GM12878 (cell line): ENCODE results near the gene RAD23B. TPM values are rescaled to one million over a fixed set of nuclear protein-coding genes. Genes with fewer than 3 reads are reported as not detected.

Experiments
- ASH2L ChIP-seq: fragments of 300-600, 200-600 bp; sonication (generic); IDR thresholded peaks from 2 replicates; pipeline ENCODE4 v1.6.1; 2017; ENCODE audit warnings: low read depth, mild to moderate bottlenecking, borderline replicate concordance
- CHD4 ChIP-seq: fragments of 200-600 bp; sonication (generic); IDR thresholded peaks from 2 replicates; pipeline ENCODE4 v1.6.1; 2016; ENCODE audit warnings: mild to moderate bottlenecking
- ETV6 ChIP-seq, 2 experiments: fragments of 450-650 bp in 1 of 2; IDR thresholded peaks in 1 of 2; conservative IDR thresholded peaks in 1 of 2; 2 replicates each; pipeline ENCODE4 v1.6.1; 2014; ENCODE audit warnings: antibody characterized with exemption in 1 of 2, borderline replicate concordance in 1 of 2, low read depth in 1 of 2, mild to moderate bottlenecking in 1 of 2, moderate library complexity in 1 of 2
- NR2F1 ChIP-seq: fragments of 450-650 bp; conservative IDR thresholded peaks from 2 replicates; pipeline ENCODE4 v1.6.1; 2017; ENCODE audit warnings: mild to moderate bottlenecking
- POLR2AphosphoS2 ChIP-seq: IDR thresholded peaks from 2 replicates; pipeline ENCODE4 v1.6.1; 2011; ENCODE audit warnings: low read depth, mild to moderate bottlenecking, low read length, improper control_type of control experiment, moderate library complexity
- RCOR1 ChIP-seq: conservative IDR thresholded peaks from 2 replicates; pipeline ENCODE4 v1.6.1; 2012; ENCODE audit warnings: low read depth, low read length, improper control_type of control experiment
- SMC3 ChIP-seq: IDR thresholded peaks from 2 replicates; pipeline ENCODE4 v1.6.1; 2011; ENCODE audit warnings: low read length, improper control_type of control experiment, borderline replicate concordance
- SPI1 ChIP-seq: IDR thresholded peaks from 2 replicates; pipeline ENCODE4 v1.6.1; 2011; ENCODE audit warnings: low read depth, mild to moderate bottlenecking, low read length, moderate library complexity, borderline replicate concordance; ENCODE audit not compliant: insufficient read depth
- SREBF2 ChIP-seq: IDR thresholded peaks from 2 replicates; pipeline ENCODE4 v1.6.1; 2012; ENCODE audit warnings: mild to moderate bottlenecking, low read length
- TAF1 ChIP-seq: IDR thresholded peaks from 2 replicates; pipeline ENCODE4 v1.6.1; 2011; ENCODE audit warnings: mild to moderate bottlenecking, low read depth, low read length, borderline replicate concordance
- TCF12 ChIP-seq: IDR thresholded peaks from 2 replicates; pipeline ENCODE4 v1.6.1; 2011; ENCODE audit warnings: low read depth, mild to moderate bottlenecking, low read length
- YY1 ChIP-seq: IDR thresholded peaks from 2 replicates; pipeline ENCODE4 v1.6.1; 2011; ENCODE audit warnings: low read depth, mild to moderate bottlenecking, low read length
- polyA plus RNA-seq, 11 experiments: library from polyadenylated mRNA; depleted of rRNA in 4 of 11; unstranded in 6 of 11; stranded (reverse) in 5 of 11; fragments of >200 nt; fragmentation: Nextera tagmentation in 4 of 11; fragmentation: Illumina TruSeq in 1 of 11; extraction: Ambion mirVana in 4 of 11; extraction: Trizol in 1 of 11; gene quantifications; 1 replicate in 1 of 11; 2 replicates in 10 of 11; pipeline versions ENCODE4 v1.2.1 to v1.2.3, GENCODE V29; 2011 to 2016; ENCODE audit warnings: inconsistent platforms in 2 of 11, missing spikeins in 2 of 11, low read depth in 1 of 11
- total RNA-seq, 4 experiments: library from RNA; depleted of rRNA in 3 of 4; stranded (reverse); fragments of >200 nt in 3 of 4; fragmentation: Illumina TruSeq in 1 of 4; extraction: Trizol in 1 of 4; gene quantifications; 2 replicates each; pipeline versions ENCODE4 v1.2.1 to v1.2.3, GENCODE V29; 2013 to 2021

Gene RAD23B
- total and polyA plus RNA-seq, 10 of the 15 experiments (the other 5 are each of a cell fraction or from before 2014, with no cell fraction given), result 10.3 to 256 (median 54.6) TPM

DNA sequence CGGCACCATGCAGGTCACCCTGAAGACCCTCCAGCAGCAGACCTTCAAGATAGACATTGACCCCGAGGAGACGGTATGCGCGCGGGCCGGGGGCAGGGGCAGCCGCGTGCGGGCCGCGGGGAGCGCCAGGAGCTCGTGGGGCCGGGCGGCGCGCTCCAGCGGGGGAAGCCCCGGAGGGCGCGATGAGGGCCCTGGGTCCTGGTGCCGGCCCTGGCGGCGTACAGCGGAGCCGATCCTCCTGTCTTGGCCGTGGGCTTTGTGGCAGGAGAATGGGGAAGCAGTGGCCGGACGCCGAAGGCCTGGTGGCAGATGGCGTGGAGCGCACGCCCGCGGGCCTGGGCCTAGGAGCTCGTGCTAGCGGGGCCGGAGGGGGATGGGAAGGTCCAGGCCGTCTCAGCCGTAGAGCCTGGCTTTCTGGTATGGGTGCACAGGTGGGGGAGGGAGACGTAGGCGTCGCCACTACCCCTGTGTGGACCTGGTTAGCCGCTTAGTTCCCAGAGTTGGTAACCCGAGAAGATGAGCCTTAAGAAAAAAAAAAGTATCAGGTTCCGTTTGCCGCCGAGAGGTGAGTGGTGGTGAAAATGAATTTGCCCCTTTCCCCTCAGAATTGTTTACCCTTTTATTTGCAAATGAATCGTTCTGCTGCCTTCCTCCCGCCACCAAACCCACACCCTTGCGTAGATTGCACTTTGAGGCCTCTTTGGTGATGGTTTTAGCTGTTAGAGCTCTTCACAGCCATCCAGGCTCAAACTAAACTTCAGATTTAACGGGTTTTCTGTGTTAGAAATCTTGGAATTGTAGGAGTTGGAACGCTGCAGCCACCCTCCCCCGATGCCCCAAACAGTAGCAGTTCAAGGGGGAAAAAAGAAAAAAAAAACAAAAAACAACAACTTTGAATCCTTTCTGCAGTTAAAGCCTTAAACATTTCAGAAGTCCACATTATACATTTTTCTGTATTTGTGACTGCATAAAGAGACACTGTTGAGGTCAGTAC is 841 bp downstream of the RAD23B start (continued):
- TF ChIP-seq ASH2L (peak; percentile 81; the same call in 1 of the 2 replicates), SREBF2 (no peak), SMC3 (0 out of 2 replicates have a peak, but pooled peaks have one; percentile 9), ETV6 (conservative IDR thresholded peaks at IDR 0.05 in 1 of 2, IDR thresholded peaks at IDR 0.05 in 1 of 2; ENCODE audit: borderline replicate concordance in 1 of 2, low read depth in 1 of 2) (no peak), POLR2AphosphoS2 (no peak), YY1 (peak; percentile 65), CHD4 (no peak), NR2F1 (peak; percentile 77; the same call in 1 of the 2 replicates), TCF12 (peak; percentile 62; the same call in 1 of the 2 replicates), RCOR1 (no peak), TAF1 (peak; percentile 42), SPI1 (no peak)
